WERI-Rb-1 (cell line): ENCODE measurements around the gene EDDM3A.

Experiments used
- DNase-seq: peaks from one replicate; pipeline ENCODE4 v3.0.0-alpha.2; 2020
- H3K27ac ChIP-seq: fragments of 250-450 bp; sonication (Bioruptor Pico); 2 replicates; pipeline ENCODE4 v1.5.1; 2020; ENCODE audit warnings: mild to moderate bottlenecking, moderate library complexity
- H3K27me3 ChIP-seq: fragments of 250-450 bp; sonication (Bioruptor Pico); 2 replicates; pipeline ENCODE4 v1.5.1; 2021; ENCODE audit warnings: mild to moderate bottlenecking, low read depth, moderate library complexity; ENCODE audit not compliant: insufficient read depth, severe bottlenecking
- H3K36me3 ChIP-seq: fragments of 250-450 bp; sonication (Bioruptor Pico); 2 replicates; pipeline ENCODE4 v1.5.1; 2020; ENCODE audit warnings: mild to moderate bottlenecking, moderate library complexity
- H3K4me3 ChIP-seq: 2 replicates; pipeline ENCODE4 v1.5.1; 2011; ENCODE audit warnings: low read depth, mild to moderate bottlenecking, control low read depth, low read length
- H3K9me3 ChIP-seq: fragments of 250-450 bp; sonication (Bioruptor Pico); 2 replicates; pipeline ENCODE4 v1.5.1; 2021; ENCODE audit warnings: mild to moderate bottlenecking, moderate library complexity; ENCODE audit not compliant: severe bottlenecking
- CTCF ChIP-seq: IDR thresholded peaks from 2 replicates; pipeline ENCODE4 v1.5.1; 2011; ENCODE audit warnings: low read depth, mild to moderate bottlenecking, control low read depth, inconsistent platforms, low read length

The EDDM3A gene

GRCh38 chr14:20775901-20776300 is 30.2 kb downstream of the EDDM3A start:
- Histone ChIP-seq H3K27me3 (peaks cover 77% of the 10 kb centered on the region), H3K9me3 (no peaks in the 10 kb centered on the region), H3K27ac (no peak overlapping the region), H3K36me3 (no peaks in the 10 kb centered on the region), H3K4me3 (no peak overlapping the region)
- DNase-seq: no peak
- TF ChIP-seq CTCF: no peak

DNA sequence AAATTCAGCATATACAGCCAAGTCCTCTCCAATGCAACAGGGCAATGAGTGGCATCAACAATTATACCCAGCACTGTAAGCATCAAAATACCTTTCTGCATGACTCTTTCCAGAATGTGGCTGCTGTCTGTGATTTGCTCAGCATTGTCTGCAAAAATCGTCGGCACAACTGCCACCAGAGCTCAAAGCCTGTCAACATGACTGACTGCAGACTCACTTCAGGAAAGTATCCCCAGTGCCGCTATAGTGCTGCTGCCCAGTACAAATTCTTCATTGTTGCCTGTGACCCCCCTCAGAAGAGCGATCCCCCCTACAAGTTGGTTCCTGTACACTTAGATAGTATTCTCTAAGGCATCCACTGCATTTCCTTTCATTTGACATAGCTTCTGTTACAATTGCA is 36.1 kb downstream of the EDDM3A start:
- Histone ChIP-seq H3K4me3 (no peak overlapping the region), H3K27me3 (peaks cover 84% of the 10 kb centered on the region), H3K9me3 (no peaks in the 10 kb centered on the region), H3K27ac (no peak overlapping the region), H3K36me3 (no peaks in the 10 kb centered on the region)
- no peak for TF ChIP-seq CTCF
- DNase-seq: no peak

- Histone ChIP-seq H3K27ac (no peak overlapping the region), H3K27me3 (peaks cover 83% of the 10 kb centered on the region), H3K4me3 (no peak overlapping the region), H3K36me3 (no peaks in the 10 kb centered on the region), H3K9me3 (no peaks in the 10 kb centered on the region)
- no peak for DNase-seq
- TF ChIP-seq CTCF: no peak
These were observed 36.7 kb downstream of the EDDM3A start for GRCh38 chr14:20782280-20782890.

- DNase-seq: no peak
- Histone ChIP-seq H3K9me3 (no peaks in the 10 kb centered on the region), H3K36me3 (no peaks in the 10 kb centered on the region), H3K27me3 (peaks cover 87% of the 10 kb centered on the region), H3K4me3 (no peak overlapping the region), H3K27ac (no peak overlapping the region)
- no peak for TF ChIP-seq CTCF
These were observed 41.3 kb downstream of the EDDM3A start for GRCh38 chr14:20787025-20787424.

GRCh38 chr14:20789230-20789813 is 43.6 kb downstream of the EDDM3A start:
- TF ChIP-seq CTCF: no peak
- Histone ChIP-seq H3K27ac (no peak overlapping the region), H3K36me3 (no peaks in the 10 kb centered on the region), H3K27me3 (peaks cover 86% of the 10 kb centered on the region), H3K4me3 (no peak overlapping the region), H3K9me3 (no peaks in the 10 kb centered on the region)
- DNase-seq: no peak
